Measurements from ENCODE around the gene ARMC9. TPM values are rescaled to one million over a fixed set of nuclear protein-coding genes. Genes with fewer than 3 reads are reported as not detected.
A peak's percentile ranks its signal among the peaks of the same experiment; 100 is the strongest.

Gene ARMC9
- total RNA-seq: 8.4 and 8.8 TPM in 2 replicates

DNA sequence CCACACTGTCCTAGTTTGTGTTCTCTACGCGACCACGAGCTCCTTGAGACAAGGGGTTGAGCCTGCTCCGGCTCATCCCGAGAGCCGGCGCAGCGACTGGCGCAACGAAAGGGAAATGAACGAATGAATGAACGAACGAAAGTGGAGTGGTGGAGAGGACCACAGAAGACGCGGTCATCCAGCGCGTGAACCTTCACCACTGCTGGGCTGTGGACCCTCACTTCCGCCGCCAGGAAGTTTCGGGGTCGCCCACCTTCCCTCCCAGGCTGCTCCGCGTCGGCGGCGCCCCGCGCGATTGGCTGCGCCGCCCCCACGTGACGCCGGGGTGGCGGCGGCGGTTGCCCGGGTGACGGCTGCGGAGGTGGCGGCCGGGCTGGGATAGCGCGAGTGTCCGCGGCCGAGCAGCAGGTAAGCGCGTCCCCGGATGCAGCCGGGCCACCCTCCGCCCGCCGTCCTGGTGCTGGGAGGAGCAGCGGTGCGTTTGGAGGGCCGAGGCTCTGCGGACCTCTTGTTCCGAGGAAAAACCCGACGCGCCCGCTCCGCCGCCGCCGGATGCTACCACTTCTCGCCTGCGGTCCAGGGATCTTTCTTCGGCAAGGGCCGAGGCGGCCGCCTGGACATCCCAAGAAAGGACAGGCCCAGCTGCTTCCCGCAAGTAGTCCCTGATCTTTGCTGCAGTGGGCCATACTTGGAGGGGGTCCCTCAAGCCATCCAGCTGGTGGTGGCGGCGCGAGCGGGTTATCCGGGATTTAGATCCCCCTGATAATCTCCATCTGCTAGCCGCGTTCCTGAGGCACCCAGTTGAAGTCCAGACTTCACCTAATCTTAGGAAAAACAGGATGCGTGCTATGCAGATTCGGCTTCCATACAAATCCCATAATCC, at the start of gene ARMC9:
Gene ARMC9 (plus strand): TSS at position 341 of the 883 bp plus-strand sequence. CDS start 7,608 bp downstream, outside the sequence.
- TF ChIP-seq CTCF (IDR thresholded peaks at IDR 0.05; ENCODE audit: insufficient read depth, low read length, severe bottlenecking): no peak
- H3K4me3 ChIP-seq (ENCODE audit: low read depth, low read length): peak within 1 kb of the TSS; percentile 88
- no peaks in the 10 kb centered on the region for H3K36me3 ChIP-seq (ENCODE audit: control insufficient read depth, insufficient read depth, low read length)
- FAIRE-seq: no peak
- peak; percentile 53 for DNase-seq (ENCODE audit: low read depth)
- no peaks in the 10 kb centered on the region for H3K27me3 ChIP-seq (ENCODE audit: control insufficient read depth, insufficient read depth, low read length)

- no peak overlapping the region for H3K4me3 ChIP-seq (ENCODE audit: low read depth, low read length)
- no peak for DNase-seq (ENCODE audit: low read depth)
- H3K36me3 ChIP-seq (ENCODE audit: control insufficient read depth, insufficient read depth, low read length): peaks cover 5% of the 10 kb centered on the region
- H3K27me3 ChIP-seq (ENCODE audit: control insufficient read depth, insufficient read depth, low read length): no peaks in the 10 kb centered on the region
- TF ChIP-seq CTCF (IDR thresholded peaks at IDR 0.05; ENCODE audit: insufficient read depth, low read length, severe bottlenecking): no peak
- peak; percentile 52 for FAIRE-seq
Measured at GRCh38 chr2:231152800-231153557, 45.5 kb upstream of the ARMC9 start.

DNA sequence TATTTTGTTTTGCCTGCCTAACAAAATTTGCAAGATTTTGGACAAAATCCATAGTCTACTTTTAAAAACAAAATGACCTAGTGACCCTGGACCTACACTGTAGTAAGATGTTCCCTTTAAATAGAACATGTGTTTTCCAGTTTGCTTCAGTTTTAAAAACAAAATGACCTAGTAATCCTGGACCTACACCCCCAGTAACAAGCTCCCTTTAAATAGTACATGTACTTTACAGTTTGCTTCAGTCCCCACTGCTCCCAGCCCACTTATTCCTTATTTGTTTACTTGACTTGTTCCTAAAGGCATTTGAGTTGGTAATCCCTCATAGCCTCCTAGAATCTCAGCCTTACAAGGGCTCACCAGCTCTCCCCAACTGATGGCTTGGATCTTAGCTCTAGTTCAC, 39.1 kb upstream of the ARMC9 start:
- FAIRE-seq (no peak), DNase-seq (ENCODE audit: low read depth) (no peak)
- H3K4me3 ChIP-seq (ENCODE audit: low read depth, low read length): no peak overlapping the region
- no peak for TF ChIP-seq CTCF (IDR thresholded peaks at IDR 0.05; ENCODE audit: insufficient read depth, low read length, severe bottlenecking)
- H3K27me3 ChIP-seq (ENCODE audit: control insufficient read depth, insufficient read depth, low read length): no peaks in the 10 kb centered on the region
- peaks cover 4% of the 10 kb centered on the region for H3K36me3 ChIP-seq (ENCODE audit: control insufficient read depth, insufficient read depth, low read length)

GRCh38 chr2:231160701-231161100, 37.7 kb upstream of the ARMC9 start:
- peaks cover 4% of the 10 kb centered on the region for H3K36me3 ChIP-seq (ENCODE audit: control insufficient read depth, insufficient read depth, low read length)
- H3K4me3 ChIP-seq (ENCODE audit: low read depth, low read length): no peak overlapping the region
- FAIRE-seq (no peak), DNase-seq (ENCODE audit: low read depth) (no peak)
- no peak for TF ChIP-seq CTCF (IDR thresholded peaks at IDR 0.05; ENCODE audit: insufficient read depth, low read length, severe bottlenecking)
- H3K27me3 ChIP-seq (ENCODE audit: control insufficient read depth, insufficient read depth, low read length): no peaks in the 10 kb centered on the region

DNA sequence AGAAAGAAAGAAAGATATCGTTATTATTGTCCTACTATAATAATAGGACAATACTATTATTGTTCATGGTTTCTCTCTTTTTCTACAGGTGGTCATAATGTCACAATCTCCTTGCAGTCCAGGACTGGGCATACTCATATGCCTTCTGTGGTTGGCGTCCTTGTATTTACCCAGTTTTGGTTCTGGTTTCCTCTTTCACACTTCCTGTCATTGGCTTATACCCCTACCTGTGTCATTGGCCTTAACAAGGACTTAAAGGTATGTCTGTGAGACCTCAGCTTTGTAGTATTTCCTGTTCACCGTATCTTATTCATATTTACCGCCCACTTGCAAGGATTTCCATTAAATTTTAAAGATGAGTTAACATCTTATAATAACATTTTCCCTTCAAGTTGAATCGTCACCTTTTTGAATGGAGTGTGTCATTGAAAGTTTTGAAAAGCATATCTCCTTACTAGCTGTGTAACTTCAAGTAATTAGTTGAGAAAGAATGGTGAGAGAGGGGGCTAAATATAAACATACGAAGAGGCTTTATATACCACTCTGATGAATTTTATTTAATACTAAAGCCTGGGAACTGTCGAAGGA, 37.1 kb upstream of the ARMC9 start:
- Histone ChIP-seq H3K27me3 (ENCODE audit: control insufficient read depth, insufficient read depth, low read length) (no peaks in the 10 kb centered on the region), H3K36me3 (ENCODE audit: control insufficient read depth, insufficient read depth, low read length) (peaks cover 6% of the 10 kb centered on the region), H3K4me3 (ENCODE audit: low read depth, low read length) (no peak overlapping the region)
- no peak for FAIRE-seq
- no peak for DNase-seq (ENCODE audit: low read depth)
- no peak for TF ChIP-seq CTCF (IDR thresholded peaks at IDR 0.05; ENCODE audit: insufficient read depth, low read length, severe bottlenecking)
